ENCODE measurements around the gene LRFN2. TPM values are rescaled to one million over a fixed set of nuclear protein-coding genes. Genes with fewer than 3 reads are reported as not detected.

The LRFN2 gene
- total RNA-seq, 1 experiment from 2014 or later, result not detected

GRCh38 chr6:40419377-40419776 is 167.8 kb downstream of the LRFN2 start:
- DNase-seq, result peak; percentile 30
- H3K4me3 ChIP-seq, result no peak overlapping the region
- no peaks in the 10 kb centered on the region for H3K9me3 ChIP-seq
- H3K36me3 ChIP-seq, result no peaks in the 10 kb centered on the region
- H3K27me3 ChIP-seq, result no peaks in the 10 kb centered on the region

- H3K4me3 ChIP-seq, result no peak overlapping the region
- H3K9me3 ChIP-seq, result no peaks in the 10 kb centered on the region
- DNase-seq, result no peak
- no peaks in the 10 kb centered on the region for H3K36me3 ChIP-seq
- H3K27me3 ChIP-seq, result no peaks in the 10 kb centered on the region
Measured at GRCh38 chr6:40417031-40417430, 170.1 kb downstream of the LRFN2 start.

GRCh38 chr6:40414617-40415016 is 172.5 kb downstream of the LRFN2 start:
- Histone ChIP-seq H3K9me3 (no peaks in the 10 kb centered on the region), H3K36me3 (no peaks in the 10 kb centered on the region), H3K4me3 (no peak overlapping the region), H3K27me3 (no peaks in the 10 kb centered on the region)
- DNase-seq, result no peak

- no peak for DNase-seq
- no peaks in the 10 kb centered on the region for H3K36me3 ChIP-seq
- H3K9me3 ChIP-seq, result no peaks in the 10 kb centered on the region
- no peaks in the 10 kb centered on the region for H3K27me3 ChIP-seq
- H3K4me3 ChIP-seq, result no peak overlapping the region
Measured at GRCh38 chr6:40413239-40413638, 173.9 kb downstream of the LRFN2 start.

- DNase-seq, result no peak
- Histone ChIP-seq H3K9me3 (no peaks in the 10 kb centered on the region), H3K27me3 (no peaks in the 10 kb centered on the region), H3K4me3 (no peak overlapping the region), H3K36me3 (no peaks in the 10 kb centered on the region)
Measured at GRCh38 chr6:40411881-40412280, 175.3 kb downstream of the LRFN2 start.

- no peak overlapping the region for H3K4me3 ChIP-seq
- no peaks in the 10 kb centered on the region for H3K9me3 ChIP-seq
- H3K27me3 ChIP-seq, result no peaks in the 10 kb centered on the region
- DNase-seq, result no peak
- H3K36me3 ChIP-seq, result no peaks in the 10 kb centered on the region
Measured at GRCh38 chr6:40410821-40411220, 176.3 kb downstream of the LRFN2 start.

- no peaks in the 10 kb centered on the region for H3K9me3 ChIP-seq
- DNase-seq, result peak; percentile 40
- H3K27me3 ChIP-seq, result no peaks in the 10 kb centered on the region
- H3K4me3 ChIP-seq, result no peak overlapping the region
- no peaks in the 10 kb centered on the region for H3K36me3 ChIP-seq
Measured at GRCh38 chr6:40409716-40410397, 177.3 kb downstream of the LRFN2 start.

GRCh38 chr6:40408786-40409542 is 178.2 kb downstream of the LRFN2 start:
- no peaks in the 10 kb centered on the region for H3K36me3 ChIP-seq

GRCh38 chr6:40407239-40407638 is 179.9 kb downstream of the LRFN2 start:
- no peak overlapping the region for H3K4me3 ChIP-seq
- H3K27me3 ChIP-seq, result no peaks in the 10 kb centered on the region
- H3K36me3 ChIP-seq, result no peaks in the 10 kb centered on the region
- no peak for DNase-seq
- no peaks in the 10 kb centered on the region for H3K9me3 ChIP-seq

More at GRCh38 chr6:40408786-40409542, 178.2 kb downstream of the LRFN2 start:
- no peak for DNase-seq
- H3K27me3 ChIP-seq, result no peaks in the 10 kb centered on the region
- no peak overlapping the region for H3K4me3 ChIP-seq
- H3K9me3 ChIP-seq, result no peaks in the 10 kb centered on the region

GRCh38 chr6:40406175-40406574 is 181.0 kb downstream of the LRFN2 start:
- Histone ChIP-seq H3K9me3 (no peaks in the 10 kb centered on the region), H3K27me3 (no peaks in the 10 kb centered on the region), H3K36me3 (no peaks in the 10 kb centered on the region), H3K4me3 (no peak overlapping the region)
- no peak for DNase-seq

GRCh38 chr6:40400738-40401137 is 186.4 kb downstream of the LRFN2 start:
- DNase-seq, result no peak
- H3K27me3 ChIP-seq, result no peaks in the 10 kb centered on the region
- no peak overlapping the region for H3K4me3 ChIP-seq
- no peaks in the 10 kb centered on the region for H3K36me3 ChIP-seq
- no peaks in the 10 kb centered on the region for H3K9me3 ChIP-seq

- Histone ChIP-seq H3K36me3 (no peaks in the 10 kb centered on the region), H3K9me3 (no peaks in the 10 kb centered on the region), H3K27me3 (no peaks in the 10 kb centered on the region), H3K4me3 (no peak overlapping the region)
- DNase-seq, result no peak
Measured at GRCh38 chr6:40399888-40400457, 187.2 kb downstream of the LRFN2 start.

GRCh38 chr6:40398810-40399477 is 188.2 kb downstream of the LRFN2 start:
- Histone ChIP-seq H3K27me3 (no peaks in the 10 kb centered on the region), H3K9me3 (no peaks in the 10 kb centered on the region), H3K36me3 (no peaks in the 10 kb centered on the region), H3K4me3 (no peak overlapping the region)
- no peak for DNase-seq

- no peak for DNase-seq
- no peaks in the 10 kb centered on the region for H3K27me3 ChIP-seq
- H3K4me3 ChIP-seq, result no peak overlapping the region
- H3K36me3 ChIP-seq, result no peaks in the 10 kb centered on the region
- H3K9me3 ChIP-seq, result no peaks in the 10 kb centered on the region
Measured at GRCh38 chr6:40398034-40398691, 189.0 kb downstream of the LRFN2 start.

- no peak for DNase-seq
- Histone ChIP-seq H3K9me3 (no peaks in the 10 kb centered on the region), H3K36me3 (no peaks in the 10 kb centered on the region), H3K27me3 (no peaks in the 10 kb centered on the region), H3K4me3 (no peak overlapping the region)
Measured at GRCh38 chr6:40397287-40398033, 189.7 kb downstream of the LRFN2 start.

GRCh38 chr6:40395698-40396076 is 191.5 kb downstream of the LRFN2 start:
- Histone ChIP-seq H3K9me3 (no peaks in the 10 kb centered on the region), H3K27me3 (no peaks in the 10 kb centered on the region), H3K36me3 (no peaks in the 10 kb centered on the region), H3K4me3 (no peak overlapping the region)
- no peak for DNase-seq

All from MG63 (cell line).